HG03139 (cell line): ENCODE data around the gene NFKBIL1.
"Not testable (repeated sequence)": the region's sequence is repeated elsewhere in the genome, so short reads cannot be mapped to it uniquely, and the experiment has no call there.

Source experiments
- ATAC-seq: cut with Tn5 transposase; IDR thresholded peaks from one replicate; pipeline ENCODE4 v1.9.1; 2021; ENCODE audit not compliant: unreplicated experiment

NFKBIL1 gene

GRCh38 chr6:31534521-31535040, 12.8 kb upstream of the NFKBIL1 start:
- no peak for ATAC-seq

GRCh38 chr6:31535538-31536324, 11.7 kb upstream of the NFKBIL1 start:
- ATAC-seq: no peak

- ATAC-seq: no peak
These were observed 8.5 kb upstream of the NFKBIL1 start for GRCh38 chr6:31538805-31539400.

- ATAC-seq: no peak
These were observed 6.8 kb upstream of the NFKBIL1 start for GRCh38 chr6:31540640-31541039.

GRCh38 chr6:31541059-31541657, 6.2 kb upstream of the NFKBIL1 start:
- ATAC-seq: peak; percentile 6

- ATAC-seq: peak; percentile 42
These were observed 5.5 kb upstream of the NFKBIL1 start, which contains the start of gene DDX39B for GRCh38 chr6:31541658-31542521. Gene DDX39B (minus strand): TSS chr6:31542003. CDS start chr6:31540532, 1,471 bp downstream.

GRCh38 chr6:31543639-31544038, 3.8 kb upstream of the NFKBIL1 start:
- ATAC-seq: no peak

- ATAC-seq: no peak
These were observed 2.7 kb upstream of the NFKBIL1 start for GRCh38 chr6:31544676-31545075.

GRCh38 chr6:31545291-31545690, 2.1 kb upstream of the NFKBIL1 start:
- no peak for ATAC-seq

- peak; percentile 37 for ATAC-seq
These were observed 960 bp upstream of the NFKBIL1 start, which contains the start of gene ATP6V1G2 for GRCh38 chr6:31546339-31546957. Gene ATP6V1G2 (minus strand): TSS chr6:31546608. CDS start chr6:31546559, 49 bp downstream.

- ATAC-seq: no peak
These were observed 527 bp downstream of the NFKBIL1 start for GRCh38 chr6:31547727-31548543.

GRCh38 chr6:31548544-31548873, 1.1 kb downstream of the NFKBIL1 start:
- no peak for ATAC-seq

- not testable (repeated sequence) for ATAC-seq
These were observed 4.0 kb downstream of the NFKBIL1 start for GRCh38 chr6:31551371-31551770.

- ATAC-seq: no peak
These were observed 8.9 kb downstream of the NFKBIL1 start for GRCh38 chr6:31556307-31556706.

GRCh38 chr6:31557443-31558317, 10.3 kb downstream of the NFKBIL1 start:
- no peak for ATAC-seq

GRCh38 chr6:31558318-31558625, 10.9 kb downstream of the NFKBIL1 start:
- ATAC-seq: no peak

- no peak for ATAC-seq
These were observed 11.5 kb downstream of the NFKBIL1 start for GRCh38 chr6:31558631-31559500.

- ATAC-seq: no peak
These were observed 12.2 kb downstream of the NFKBIL1 start for GRCh38 chr6:31559606-31559957.
